ENCODE measurements around the gene NFATC1.
A peak's percentile ranks its signal among the peaks of the same experiment; 100 is the strongest.
"Not testable (repeated sequence)": the region's sequence is repeated elsewhere in the genome, so short reads cannot be mapped to it uniquely, and the experiment has no call there.

NFATC1 gene

DNA sequence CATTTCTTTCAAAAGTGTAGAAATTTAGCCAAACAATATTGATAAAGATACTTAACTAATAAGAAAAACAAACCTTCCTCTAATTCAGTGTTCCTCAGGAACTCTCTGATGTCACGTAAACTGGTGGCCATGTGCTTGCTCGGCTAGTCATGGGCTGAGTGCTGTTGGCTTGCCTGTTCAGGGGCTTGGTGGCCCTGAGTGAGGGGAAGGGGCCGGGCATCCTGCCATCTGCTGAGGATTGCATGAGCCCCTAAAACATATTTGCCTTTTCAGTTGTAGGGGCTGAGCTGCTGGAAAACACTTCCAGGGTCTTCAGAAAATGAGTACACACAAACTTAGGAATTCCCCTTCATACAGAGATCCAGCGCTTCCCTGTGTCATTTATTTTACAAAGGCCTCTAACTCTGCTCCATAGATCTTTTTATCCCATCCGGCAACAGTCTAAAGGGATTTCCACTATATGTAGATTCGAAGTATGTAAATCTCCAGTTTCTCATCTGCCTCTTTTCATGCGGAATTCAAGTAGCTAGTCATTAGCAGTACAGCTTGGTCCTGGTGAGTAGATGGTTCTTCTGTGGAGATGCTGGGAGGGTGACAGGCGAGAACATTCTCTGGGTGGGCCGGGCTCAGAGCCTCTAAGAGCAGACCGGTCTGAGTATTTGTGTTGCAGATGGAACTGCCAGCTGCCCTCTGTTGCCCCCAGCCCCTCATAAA lies 20.1 kb upstream of the NFATC1 start:
- no peak for DNase-seq (ENCODE audit: low read depth in 1 of 2, low spot score in 1 of 2)

GRCh38 chr18:79376661-79377060 lies 19.1 kb upstream of the NFATC1 start:
- DNase-seq (ENCODE audit: low read depth in 1 of 2, low spot score in 1 of 2) = not testable (repeated sequence)

DNA sequence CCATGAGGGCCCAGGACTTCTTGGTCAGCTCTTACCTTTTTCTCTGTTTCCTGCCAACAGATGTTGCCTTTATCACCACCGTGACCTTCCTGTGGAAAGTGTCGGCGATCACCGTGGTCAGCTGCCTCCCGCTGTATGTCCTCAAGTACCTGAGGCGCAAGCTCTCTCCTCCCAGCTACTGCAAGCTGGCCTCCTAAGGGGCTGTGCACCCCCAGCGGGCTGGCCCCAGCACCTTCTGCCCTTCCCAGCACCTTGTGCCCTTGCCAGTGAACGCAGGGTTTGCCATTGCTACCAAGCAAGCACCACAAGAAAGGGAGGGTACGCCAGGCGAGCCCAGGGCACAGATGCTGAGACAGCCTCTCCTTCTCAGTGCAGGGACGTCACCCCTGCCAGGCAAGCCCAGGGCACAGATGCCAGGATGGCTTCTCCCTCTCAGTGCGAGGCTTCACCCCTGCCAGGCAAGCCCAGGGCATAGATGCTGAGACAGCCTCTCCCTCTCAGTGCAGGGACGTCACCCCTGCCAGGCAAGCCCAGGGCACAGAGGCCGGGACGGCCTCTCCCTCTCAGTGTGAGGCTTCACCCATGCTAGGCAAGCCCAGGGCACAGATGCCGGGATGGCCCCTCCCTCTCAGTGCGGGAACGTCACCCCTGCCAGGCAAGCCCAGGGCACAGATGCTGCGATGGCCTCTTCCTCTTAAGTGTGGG lies 18.4 kb upstream of the NFATC1 start:
- DNase-seq (ENCODE audit: low read depth in 1 of 2, low spot score in 1 of 2) = no peak

GRCh38 chr18:79378536-79379250 lies 17.0 kb upstream of the NFATC1 start:
- DNase-seq (ENCODE audit: low read depth in 1 of 2, low spot score in 1 of 2) = peak; percentile 74 to 77

DNA sequence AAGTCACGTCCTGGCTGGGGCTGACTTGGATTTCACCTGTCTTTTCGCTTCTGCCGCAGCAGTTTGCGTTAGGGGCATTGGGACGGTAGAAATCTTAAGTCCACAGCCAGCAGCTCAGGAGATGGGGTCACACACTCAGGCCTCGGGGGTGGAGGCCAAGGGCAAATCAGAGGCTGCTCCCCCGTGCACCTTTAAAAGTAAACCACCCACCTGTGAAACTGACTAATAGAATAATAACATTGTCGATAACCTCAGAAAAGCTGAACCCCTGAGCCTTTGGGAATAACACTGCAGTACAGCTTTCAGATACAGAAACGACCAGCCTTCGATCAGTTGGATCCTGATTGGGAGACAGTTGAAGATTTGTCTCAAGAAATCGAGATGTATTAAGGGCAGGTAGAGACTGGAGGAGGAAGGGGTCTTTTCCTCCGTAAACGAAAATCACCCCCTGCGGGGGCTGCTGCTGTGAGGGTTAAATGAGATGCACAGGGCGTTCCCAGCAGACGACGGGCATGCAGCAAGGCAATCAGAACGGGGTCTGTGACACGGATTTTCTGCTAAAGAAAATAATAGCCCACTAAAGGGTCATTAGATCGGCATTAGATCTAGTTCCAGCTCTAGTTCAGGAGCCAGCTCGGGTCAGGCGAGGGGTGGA lies 16.4 kb upstream of the NFATC1 start:
- DNase-seq (ENCODE audit: low read depth in 1 of 2, low spot score in 1 of 2) = no peak

DNA sequence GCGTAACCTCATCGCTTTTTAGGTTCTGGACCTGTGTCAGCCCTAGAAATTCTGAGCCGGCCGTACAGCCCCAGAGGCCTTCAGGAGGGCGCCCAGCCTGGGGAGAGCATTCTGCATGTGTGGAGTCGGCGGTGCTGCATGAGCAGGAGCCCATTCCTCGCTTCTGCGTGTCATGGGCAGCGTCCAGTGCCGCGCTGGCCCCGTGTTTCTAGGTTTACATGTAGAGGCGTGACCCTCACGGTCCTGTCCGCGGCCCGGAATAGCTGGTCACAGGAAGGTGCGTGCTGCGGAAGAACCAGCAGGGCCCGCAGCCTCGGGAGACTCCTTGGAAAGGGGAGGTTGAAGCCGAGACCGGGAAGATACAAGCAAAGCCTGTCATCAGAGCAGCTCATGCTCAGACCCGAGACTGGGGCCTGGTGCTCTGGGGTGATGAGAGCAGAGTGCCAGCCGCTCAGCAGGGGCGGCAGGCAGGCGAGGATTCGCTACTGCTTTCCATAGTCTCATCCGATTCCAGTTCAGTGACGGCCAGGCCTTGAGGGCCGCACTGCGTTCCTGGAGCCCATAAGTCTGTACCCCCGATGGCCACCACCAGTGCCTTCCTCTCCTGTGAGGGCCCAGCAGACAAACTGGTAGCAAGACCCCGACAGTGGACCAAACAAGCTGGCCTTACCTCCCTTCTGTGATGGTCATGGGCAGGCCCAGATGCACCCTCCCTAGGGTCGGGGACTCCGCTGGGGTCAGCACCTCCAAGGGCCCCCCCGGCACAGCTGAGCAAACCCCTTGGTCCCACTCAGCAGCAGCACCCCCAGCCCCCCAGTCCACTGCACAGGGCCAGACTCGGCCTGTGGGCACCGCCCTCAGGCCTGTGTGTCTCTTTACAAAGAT lies 15.6 kb upstream of the NFATC1 start:
- no peak for DNase-seq (ENCODE audit: low read depth in 1 of 2, low spot score in 1 of 2)

- peak in 1 of 2 donors; percentile 54 for DNase-seq (ENCODE audit: low read depth in 1 of 2, low spot score in 1 of 2)
Observed at GRCh38 chr18:79380816-79381806, 14.6 kb upstream of the NFATC1 start.

DNA sequence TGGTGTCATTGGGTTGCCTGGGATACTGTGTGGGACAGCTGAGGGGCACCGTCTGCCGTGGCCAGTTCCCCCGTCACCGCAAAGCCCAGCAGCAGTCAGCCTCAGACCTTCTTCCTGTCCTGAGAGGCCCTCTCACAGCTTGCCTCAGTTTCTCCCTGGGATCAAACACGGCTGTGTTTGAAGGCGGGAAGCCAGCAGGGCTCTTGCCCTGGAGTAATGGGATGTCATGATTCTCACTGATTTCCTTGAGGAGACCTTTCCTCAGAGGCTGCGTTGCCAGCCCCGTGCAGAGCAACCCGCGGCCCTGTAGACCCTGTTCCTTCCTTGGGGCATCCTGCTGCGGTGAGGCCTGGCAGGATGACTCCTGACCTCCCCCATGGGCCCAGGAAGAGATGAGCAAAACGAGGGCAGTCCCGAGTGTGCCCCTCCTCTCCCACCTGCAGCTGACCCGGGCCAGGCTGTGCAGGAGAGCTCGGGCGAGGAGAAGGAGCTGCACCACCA lies 13.9 kb upstream of the NFATC1 start:
- DNase-seq (ENCODE audit: low read depth in 1 of 2, low spot score in 1 of 2) = no peak

GRCh38 chr18:79382681-79383387 lies 12.9 kb upstream of the NFATC1 start:
- DNase-seq (ENCODE audit: low read depth in 1 of 2, low spot score in 1 of 2) = no peak

DNA sequence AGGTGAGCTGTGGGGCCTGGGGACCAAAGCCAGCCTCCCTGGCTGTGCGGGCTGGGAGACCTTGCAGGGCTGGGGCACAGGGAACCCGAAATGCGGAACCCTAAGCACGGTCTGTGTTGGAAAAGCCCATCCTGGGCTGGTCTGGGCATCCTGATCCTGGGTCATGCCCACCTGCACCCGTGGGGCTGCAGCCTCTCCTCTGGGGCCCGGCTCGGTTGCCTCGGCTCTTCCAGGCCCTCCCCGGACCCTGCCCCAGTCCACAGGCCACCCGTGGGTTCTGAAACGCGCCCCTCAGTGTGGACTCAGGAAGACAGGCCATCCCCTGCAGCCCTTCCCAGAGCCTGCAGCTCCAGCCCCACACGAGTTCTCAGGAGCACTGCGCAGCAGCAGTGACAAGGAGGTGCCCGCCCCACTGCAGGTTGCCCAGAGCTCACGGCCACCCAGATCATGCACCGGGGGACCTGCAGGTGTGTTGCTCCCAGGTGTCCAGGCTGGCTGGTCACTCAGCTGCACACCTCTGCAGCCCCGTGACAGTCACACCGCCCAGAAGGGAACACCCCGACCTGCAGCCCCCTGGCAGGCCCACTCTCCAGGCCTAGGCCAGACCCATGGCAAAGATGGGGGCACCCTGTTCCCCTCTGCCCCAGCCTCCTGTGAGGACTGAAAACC lies 12.2 kb upstream of the NFATC1 start:
- no peak for DNase-seq (ENCODE audit: low read depth in 1 of 2, low spot score in 1 of 2)

GRCh38 chr18:79384151-79384807 lies 11.5 kb upstream of the NFATC1 start:
- DNase-seq (ENCODE audit: low read depth in 1 of 2, low spot score in 1 of 2) = no peak

- DNase-seq (ENCODE audit: low read depth in 1 of 2, low spot score in 1 of 2) = no peak
Observed at GRCh38 chr18:79384834-79385233, 10.9 kb upstream of the NFATC1 start.

DNA sequence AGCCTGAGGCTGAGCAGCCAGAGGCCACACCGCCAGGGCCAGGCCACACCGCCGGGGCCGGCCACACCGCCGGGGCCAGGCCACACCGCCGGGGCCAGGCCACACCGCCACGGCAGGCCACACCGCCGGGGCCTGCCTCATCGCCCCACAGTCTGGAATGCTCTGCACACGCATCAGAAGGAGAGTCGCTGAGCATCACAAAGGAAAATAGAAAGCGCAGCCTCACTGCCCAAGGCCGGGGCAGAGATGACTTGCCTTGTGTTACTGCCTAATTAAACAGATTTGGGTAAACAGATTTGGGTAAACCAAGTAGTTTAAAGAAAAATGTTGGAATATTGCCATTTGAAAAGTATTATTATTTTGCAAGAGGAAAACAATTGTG lies 10.4 kb upstream of the NFATC1 start:
- DNase-seq (ENCODE audit: low read depth in 1 of 2, low spot score in 1 of 2) = no peak

DNA sequence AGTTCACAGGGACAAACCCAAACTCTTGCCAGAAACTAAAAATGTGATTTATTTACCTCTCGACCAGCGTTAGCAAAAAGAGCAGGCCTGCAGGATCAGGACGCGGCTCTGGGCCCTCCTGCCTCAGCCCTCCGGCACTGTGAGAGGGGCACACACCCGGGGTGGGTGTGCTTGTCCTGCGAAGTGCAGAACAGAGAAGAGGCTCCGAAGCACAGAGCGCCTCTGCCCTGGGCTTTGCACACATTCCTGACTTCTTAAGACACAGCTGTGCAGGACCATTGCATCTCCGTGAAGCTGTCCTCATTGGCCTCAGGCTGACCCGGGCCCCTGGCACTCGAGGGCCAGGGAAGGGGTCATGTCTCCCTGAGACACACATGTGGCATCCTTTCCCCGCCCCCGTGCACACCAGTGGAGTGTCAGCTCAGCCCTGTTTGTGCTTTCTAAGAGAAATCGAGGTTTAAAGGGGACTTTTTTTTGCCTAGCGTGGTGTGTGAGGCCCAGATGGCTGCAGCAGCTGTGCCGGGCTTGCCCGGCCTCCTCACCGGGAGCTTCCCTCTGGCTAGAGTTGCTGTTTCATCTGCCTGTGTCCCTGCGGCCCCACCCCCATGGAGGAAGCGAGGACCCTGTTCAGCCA lies 9.9 kb upstream of the NFATC1 start:
- DNase-seq (ENCODE audit: low read depth in 1 of 2, low spot score in 1 of 2) = no peak

DNA sequence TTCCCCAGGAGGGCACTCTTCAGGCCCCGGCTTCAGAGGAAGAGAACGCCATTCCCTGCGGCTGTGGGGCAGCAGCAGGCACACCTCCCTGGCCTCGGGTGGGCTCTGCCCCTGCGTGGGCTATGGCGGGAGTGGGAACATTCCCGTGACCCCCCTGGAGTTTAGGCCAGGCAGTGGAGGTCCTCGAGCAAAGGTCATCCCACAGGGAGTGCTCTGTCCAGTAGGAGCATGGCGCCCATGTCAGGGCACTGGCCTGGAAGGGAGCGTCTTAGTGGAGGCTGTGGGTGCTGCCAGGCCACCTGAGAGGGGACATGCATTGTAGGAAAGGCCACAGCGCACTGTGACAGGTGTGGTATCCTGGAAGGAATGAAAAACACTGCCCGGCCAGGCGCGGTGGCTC lies 9.2 kb upstream of the NFATC1 start:
- DNase-seq (ENCODE audit: low read depth in 1 of 2, low spot score in 1 of 2) = no peak

DNA sequence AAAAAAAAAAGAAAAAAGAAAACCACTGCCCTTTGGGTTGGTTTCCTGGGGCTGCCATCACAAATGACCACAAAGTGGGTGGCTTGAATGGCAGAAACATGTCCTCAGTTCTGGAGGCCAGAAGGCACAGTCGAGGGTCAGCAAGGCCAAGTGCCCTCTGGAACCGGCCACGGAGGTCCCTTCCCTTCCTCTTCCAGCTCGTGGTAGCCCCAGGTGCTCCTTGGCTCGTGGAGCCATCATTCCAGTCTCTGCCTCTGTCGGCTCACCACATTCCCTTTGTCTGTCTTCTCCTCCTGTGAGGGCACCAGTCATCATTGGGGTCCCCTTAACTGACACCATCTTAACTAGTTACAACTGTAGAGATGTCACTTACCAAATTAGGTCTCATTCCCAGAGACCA lies 8.5 kb upstream of the NFATC1 start:
- no peak for DNase-seq (ENCODE audit: low read depth in 1 of 2, low spot score in 1 of 2)

GRCh38 chr18:79387615-79388014 lies 8.1 kb upstream of the NFATC1 start:
- no peak for DNase-seq (ENCODE audit: low read depth in 1 of 2, low spot score in 1 of 2)

All from activated T-helper 1 cell treated with anti-CD3 and anti-CD28 coated beads, Interleukin-2, amount 50 U/mL, for 16 hours (primary cell).